ENCODE measurements around the gene APEH.
A peak's percentile ranks its signal among the peaks of the same experiment; 100 is the strongest.

The APEH gene

DNA sequence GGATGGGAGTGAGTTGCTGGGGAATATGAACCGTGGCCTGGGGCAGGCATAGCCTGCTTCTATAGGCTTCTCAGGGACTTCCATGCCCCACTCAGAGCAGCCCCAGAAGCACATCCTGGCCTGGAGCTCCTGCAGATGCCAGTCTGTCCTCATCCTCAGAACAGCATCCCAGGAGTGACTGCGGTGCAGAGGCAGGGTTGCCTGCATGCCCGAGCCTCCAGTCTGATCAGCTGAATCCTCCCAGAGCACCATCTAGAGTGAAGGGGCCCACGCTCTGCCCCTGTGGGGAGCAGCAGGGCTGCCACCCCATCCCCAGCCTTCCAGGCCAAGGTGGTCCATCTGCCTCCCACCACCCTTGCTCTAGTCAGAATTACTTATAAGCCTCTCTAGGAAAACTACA is 44.7 kb upstream of the APEH start:
- peaks cover 4% of the 10 kb centered on the region for H3K36me3 ChIP-seq
- H3K27me3 ChIP-seq: no peaks in the 10 kb centered on the region
- TF ChIP-seq, protein P1, sequence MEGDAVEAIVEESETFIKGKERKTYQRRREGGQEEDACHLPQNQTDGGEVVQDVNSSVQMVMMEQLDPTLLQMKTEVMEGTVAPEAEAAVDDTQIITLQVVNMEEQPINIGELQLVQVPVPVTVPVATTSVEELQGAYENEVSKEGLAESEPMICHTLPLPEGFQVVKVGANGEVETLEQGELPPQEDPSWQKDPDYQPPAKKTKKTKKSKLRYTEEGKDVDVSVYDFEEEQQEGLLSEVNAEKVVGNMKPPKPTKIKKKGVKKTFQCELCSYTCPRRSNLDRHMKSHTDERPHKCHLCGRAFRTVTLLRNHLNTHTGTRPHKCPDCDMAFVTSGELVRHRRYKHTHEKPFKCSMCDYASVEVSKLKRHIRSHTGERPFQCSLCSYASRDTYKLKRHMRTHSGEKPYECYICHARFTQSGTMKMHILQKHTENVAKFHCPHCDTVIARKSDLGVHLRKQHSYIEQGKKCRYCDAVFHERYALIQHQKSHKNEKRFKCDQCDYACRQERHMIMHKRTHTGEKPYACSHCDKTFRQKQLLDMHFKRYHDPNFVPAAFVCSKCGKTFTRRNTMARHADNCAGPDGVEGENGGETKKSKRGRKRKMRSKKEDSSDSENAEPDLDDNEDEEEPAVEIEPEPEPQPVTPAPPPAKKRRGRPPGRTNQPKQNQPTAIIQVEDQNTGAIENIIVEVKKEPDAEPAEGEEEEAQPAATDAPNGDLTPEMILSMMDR (IDR thresholded peaks at IDR 0.05; ENCODE audit: low read depth, low read length): no peak
- no peak for DNase-seq
- no peaks in the 10 kb centered on the region for H3K4me1 ChIP-seq
- H3K9me3 ChIP-seq: no peaks in the 10 kb centered on the region
- H3K4me3 ChIP-seq (ENCODE audit: low read depth, low read length): no peak overlapping the region

GRCh38 chr3:49629866-49630265 is 44.3 kb upstream of the APEH start:
- DNase-seq: no peak
- Histone ChIP-seq H3K4me1 (no peaks in the 10 kb centered on the region), H3K36me3 (peaks cover 4% of the 10 kb centered on the region), H3K27me3 (no peaks in the 10 kb centered on the region), H3K9me3 (no peaks in the 10 kb centered on the region), H3K4me3 (ENCODE audit: low read depth, low read length) (no peak overlapping the region)
- TF ChIP-seq, protein P1 (IDR thresholded peaks at IDR 0.05; ENCODE audit: low read depth, low read length): no peak

GRCh38 chr3:49630784-49631183 is 43.4 kb upstream of the APEH start:
- Histone ChIP-seq H3K36me3 (no peaks in the 10 kb centered on the region), H3K4me3 (ENCODE audit: low read depth, low read length) (no peak overlapping the region), H3K9me3 (no peaks in the 10 kb centered on the region), H3K4me1 (no peaks in the 10 kb centered on the region), H3K27me3 (no peaks in the 10 kb centered on the region)
- DNase-seq: no peak
- TF ChIP-seq, protein P1 (IDR thresholded peaks at IDR 0.05; ENCODE audit: low read depth, low read length): no peak

GRCh38 chr3:49634736-49635135 is 39.4 kb upstream of the APEH start:
- TF ChIP-seq, protein P1 (IDR thresholded peaks at IDR 0.05; ENCODE audit: low read depth, low read length): 0 out of 2 replicates have a peak, but pooled peaks have one; percentile 3
- Histone ChIP-seq H3K27me3 (no peaks in the 10 kb centered on the region), H3K4me3 (ENCODE audit: low read depth, low read length) (no peak overlapping the region), H3K4me1 (no peaks in the 10 kb centered on the region), H3K9me3 (no peaks in the 10 kb centered on the region), H3K36me3 (no peaks in the 10 kb centered on the region)
- peak; percentile 23 for DNase-seq

- Histone ChIP-seq H3K9me3 (no peaks in the 10 kb centered on the region), H3K4me1 (no peaks in the 10 kb centered on the region), H3K27me3 (no peaks in the 10 kb centered on the region), H3K36me3 (no peaks in the 10 kb centered on the region), H3K4me3 (ENCODE audit: low read depth, low read length) (no peak overlapping the region)
- TF ChIP-seq, protein P1 (IDR thresholded peaks at IDR 0.05; ENCODE audit: low read depth, low read length): no peak
- DNase-seq: no peak
These were observed 37.1 kb upstream of the APEH start for GRCh38 chr3:49636883-49637609.

DNA sequence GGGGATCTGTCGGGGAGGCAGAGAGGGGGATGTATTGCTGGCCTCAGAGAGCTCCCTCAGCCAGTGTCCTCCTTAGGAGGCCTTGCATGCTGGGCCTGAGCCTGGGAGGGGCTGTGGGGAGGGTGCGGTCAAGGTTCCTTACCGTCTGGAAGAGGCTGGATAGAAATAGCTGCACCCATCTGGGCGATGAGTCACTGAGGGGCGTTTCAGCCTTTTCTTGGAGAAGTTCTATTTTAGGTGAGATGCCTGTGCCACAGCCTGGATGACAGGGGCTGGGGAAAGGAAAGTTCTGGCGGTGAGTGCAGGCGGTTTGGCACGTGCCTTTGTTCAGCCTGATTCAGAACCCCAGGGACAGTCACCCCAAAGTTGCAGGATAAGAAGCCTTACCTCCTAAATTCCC is 35.7 kb upstream of the APEH start:
- TF ChIP-seq, protein P1 (IDR thresholded peaks at IDR 0.05; ENCODE audit: low read depth, low read length): no peak
- H3K4me3 ChIP-seq (ENCODE audit: low read depth, low read length): no peak overlapping the region
- H3K9me3 ChIP-seq: no peaks in the 10 kb centered on the region
- no peaks in the 10 kb centered on the region for H3K27me3 ChIP-seq
- no peaks in the 10 kb centered on the region for H3K36me3 ChIP-seq
- no peak for DNase-seq
- no peaks in the 10 kb centered on the region for H3K4me1 ChIP-seq

Data from BE2C (cell line).